GM19025 (cell line): ENCODE data around the gene JAK2.

Source experiments
- ATAC-seq: cut with Tn5 transposase; IDR thresholded peaks from one replicate; pipeline ENCODE4 v1.9.1; 2021; ENCODE audit warnings: mild to moderate bottlenecking, low read depth, moderate library complexity; ENCODE audit not compliant: unreplicated experiment

The JAK2 gene

DNA sequence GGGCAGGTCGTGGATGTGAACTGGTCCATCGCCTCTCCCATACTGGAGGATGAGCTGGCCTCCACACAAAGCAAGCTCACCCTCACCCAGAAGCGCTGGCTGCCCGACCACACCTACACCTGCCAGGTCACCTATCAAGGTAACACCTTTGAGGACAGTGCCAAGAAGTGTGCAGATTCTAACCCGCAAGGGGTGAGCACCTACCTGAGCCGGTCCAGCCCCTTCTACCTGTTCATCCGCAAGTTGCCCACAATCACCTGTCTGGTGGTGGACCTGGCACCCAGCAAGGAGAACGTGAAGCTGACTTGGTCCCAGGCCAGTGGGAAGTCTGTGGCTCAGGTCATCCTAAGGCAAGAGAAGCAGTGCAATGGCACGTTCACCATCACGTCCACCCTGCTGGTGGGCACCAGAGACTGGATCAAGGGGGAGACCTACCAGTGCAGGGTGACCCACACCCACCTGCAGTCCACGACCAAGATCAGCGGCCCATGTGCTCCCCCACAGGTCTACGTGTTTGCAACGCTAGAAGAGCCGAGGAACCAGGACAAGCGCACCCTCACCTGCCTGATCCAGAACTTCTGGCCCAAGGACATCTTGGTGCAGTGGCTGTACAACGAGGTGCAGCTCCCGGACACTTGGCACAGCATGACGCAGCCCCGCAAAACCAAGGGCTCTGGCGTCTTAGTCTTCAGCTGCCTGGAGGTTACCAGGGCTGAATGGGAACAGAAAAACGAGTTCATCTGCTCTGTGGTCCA, 129.1 kb downstream of the JAK2 start:
- ATAC-seq = no peak

DNA sequence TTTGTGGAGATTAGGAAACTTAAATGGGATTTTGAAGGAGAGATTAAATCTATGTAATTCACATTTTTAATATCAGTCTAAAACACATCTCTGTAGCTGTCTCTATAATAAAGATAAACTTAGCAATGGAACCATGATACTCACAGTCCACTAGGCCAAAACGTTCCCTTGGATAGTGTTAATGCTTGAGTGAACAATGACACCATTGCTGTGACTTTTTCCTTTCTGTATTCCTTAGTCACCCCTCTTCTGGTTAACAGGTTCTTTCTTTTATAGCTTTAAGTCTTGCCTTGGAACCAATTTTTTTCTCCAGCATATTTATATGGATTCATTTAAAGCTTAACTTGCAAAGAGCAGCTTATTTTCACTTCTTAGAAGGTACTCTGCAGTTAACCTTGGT, 137.0 kb downstream of the JAK2 start:
- no peak for ATAC-seq

DNA sequence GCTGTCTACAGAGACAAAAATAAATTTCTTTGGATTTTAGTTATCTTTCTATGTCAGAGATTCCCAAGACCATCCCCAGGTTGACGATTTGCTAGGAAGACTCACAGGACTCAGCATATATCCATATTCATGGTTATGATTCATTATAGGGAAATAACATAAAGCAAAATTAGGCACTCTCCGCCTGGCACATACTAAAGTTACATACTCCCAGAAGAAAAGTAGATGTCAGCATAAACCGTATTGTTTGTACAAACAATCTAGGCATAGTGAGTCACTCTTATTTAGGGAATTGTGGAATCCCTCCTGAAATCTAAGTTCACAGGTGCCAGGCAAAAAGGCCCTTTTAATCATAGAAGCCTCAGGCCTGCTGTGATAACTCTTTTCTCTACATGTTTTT, 137.4 kb downstream of the JAK2 start:
- ATAC-seq = no peak

DNA sequence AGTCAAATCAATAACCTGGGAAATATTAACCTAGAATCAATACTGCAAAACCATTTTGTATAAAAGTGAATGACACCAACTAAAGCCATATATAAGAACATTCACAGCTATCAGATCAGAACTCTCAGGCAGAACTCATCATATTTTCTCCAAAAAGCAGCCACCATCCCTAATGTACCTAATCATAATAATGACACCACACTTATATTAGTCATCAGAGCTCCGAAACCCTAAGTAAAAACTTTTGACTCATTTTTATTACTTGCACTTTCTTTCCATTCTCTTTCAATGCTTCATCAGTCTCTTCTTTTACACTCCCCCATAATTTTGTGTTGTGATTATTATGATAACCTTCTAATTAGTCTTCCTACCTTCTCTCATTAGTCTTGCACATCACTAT, 155.1 kb downstream of the JAK2 start:
- ATAC-seq = no peak

DNA sequence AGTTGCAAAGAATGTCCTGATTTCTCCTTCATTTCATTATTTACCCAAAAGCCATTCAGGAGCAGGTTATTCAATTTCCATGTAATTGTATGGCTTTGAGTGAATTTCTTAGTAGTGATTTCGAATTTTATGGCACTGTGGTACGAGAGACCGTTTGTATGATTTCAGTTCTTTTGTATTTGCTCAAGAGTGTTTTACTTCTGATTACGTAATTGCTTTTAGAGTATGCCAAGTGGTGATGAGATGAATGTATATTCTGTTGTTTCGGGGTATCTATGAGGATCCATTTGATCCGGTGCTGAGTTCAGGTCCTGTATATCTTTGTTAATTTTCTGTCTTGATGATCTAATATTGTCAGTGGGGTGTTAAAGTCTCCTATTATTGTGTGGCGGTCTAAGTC, 159.1 kb downstream of the JAK2 start:
- no peak for ATAC-seq

DNA sequence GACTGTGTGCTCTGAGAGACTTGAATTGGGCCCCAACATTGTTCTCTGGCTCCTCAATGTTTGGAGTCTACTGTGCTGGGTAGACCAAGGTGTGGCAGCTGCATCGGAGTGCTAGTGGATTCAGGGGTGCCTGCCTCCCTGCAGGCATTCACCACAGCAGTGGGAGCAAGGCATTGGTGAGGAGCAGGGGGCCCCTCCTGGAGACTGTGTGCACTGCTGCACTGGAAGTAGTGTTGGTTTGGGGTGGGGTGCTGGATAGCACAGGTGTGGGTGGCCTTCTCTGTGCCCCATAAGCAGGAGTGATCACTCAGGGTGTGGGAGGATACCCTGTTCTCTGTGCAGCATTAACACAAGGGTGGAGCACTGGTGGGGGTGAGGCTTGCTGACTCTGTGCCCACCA, 161.2 kb downstream of the JAK2 start:
- no peak for ATAC-seq
